Osteocyte (in vitro differentiated cells): ENCODE measurements around the gene TSPO2. TPM values are rescaled to one million over a fixed set of nuclear protein-coding genes. Genes with fewer than 3 reads are reported as not detected.
A peak's percentile ranks its signal among the peaks of the same experiment; 100 is the strongest.

Experiments
- DNase-seq: peaks from one replicate; pipeline ENCODE4 v3.0.0; 2021; ENCODE audit warnings: mixed read lengths; ENCODE audit not compliant: unreplicated experiment; ENCODE audit errors: extremely low spot score
- H3K27ac Mint-ChIP-seq: one replicate; pipeline ENCODE4 v1.8.0; 2021; ENCODE audit warnings: mild to moderate bottlenecking, mixed read lengths; ENCODE audit not compliant: unreplicated experiment
- H3K27me3 Mint-ChIP-seq: one replicate; pipeline ENCODE4 v1.8.0; 2021; ENCODE audit warnings: mixed read lengths; ENCODE audit not compliant: unreplicated experiment
- H3K36me3 Mint-ChIP-seq: one replicate; pipeline ENCODE4 v1.8.0; 2021; ENCODE audit warnings: mixed read lengths; ENCODE audit not compliant: unreplicated experiment
- H3K4me1 Mint-ChIP-seq: one replicate; pipeline ENCODE4 v1.8.0; 2021; ENCODE audit warnings: mixed read lengths; ENCODE audit not compliant: unreplicated experiment
- H3K4me3 Mint-ChIP-seq: one replicate; pipeline ENCODE4 v1.8.0; 2021; ENCODE audit warnings: mild to moderate bottlenecking, moderate library complexity, mixed read lengths; ENCODE audit not compliant: unreplicated experiment
- H3K9me3 Mint-ChIP-seq: one replicate; pipeline ENCODE4 v1.8.0; 2021; ENCODE audit warnings: mixed read lengths; ENCODE audit not compliant: unreplicated experiment
- CTCF ChIP-seq: fragments of 200-600 bp; sonication (generic); IDR thresholded peaks from 2 replicates; pipeline ENCODE4 v1.5.0; 2021; ENCODE audit warnings: antibody characterized with exemption, mild to moderate bottlenecking, moderate library complexity
- total RNA-seq: library from RNA; stranded (reverse); gene quantifications from 2 replicates; pipeline ENCODE4 v1.2.1, GENCODE V29; 2021

TSPO2 gene
- total RNA-seq, 1 donor from 2014 or later = not detected

- Mint-ChIP-seq H3K4me1 (peaks cover 13% of the 10 kb centered on the region), H3K27me3 (peaks cover 5% of the 10 kb centered on the region), H3K36me3 (no peaks in the 10 kb centered on the region), H3K4me3 (no peak overlapping the region), H3K27ac (no peak overlapping the region), H3K9me3 (no peaks in the 10 kb centered on the region)
- DNase-seq = no peak
- TF ChIP-seq CTCF = no peak
Observed at GRCh38 chr6:41017663-41018062, 24.6 kb upstream of the TSPO2 start.

- Mint-ChIP-seq H3K9me3 (no peaks in the 10 kb centered on the region), H3K4me3 (no peak overlapping the region), H3K27me3 (no peaks in the 10 kb centered on the region), H3K36me3 (no peaks in the 10 kb centered on the region), H3K4me1 (peaks cover 23% of the 10 kb centered on the region), H3K27ac (peak overlapping the region; percentile 19)
- no peak for DNase-seq
- peak; percentile 51 for TF ChIP-seq CTCF
Observed at GRCh38 chr6:41021832-41022231, 20.4 kb upstream of the TSPO2 start.

GRCh38 chr6:41022294-41022693 lies 20.0 kb upstream of the TSPO2 start:
- Mint-ChIP-seq H3K36me3 (no peaks in the 10 kb centered on the region), H3K9me3 (no peaks in the 10 kb centered on the region), H3K4me3 (no peak overlapping the region), H3K27ac (peak overlapping the region; percentile 19), H3K4me1 (peaks cover 26% of the 10 kb centered on the region), H3K27me3 (no peaks in the 10 kb centered on the region)
- TF ChIP-seq CTCF = no peak
- DNase-seq = no peak

- no peaks in the 10 kb centered on the region for H3K9me3 Mint-ChIP-seq
- H3K27ac Mint-ChIP-seq = peak overlapping the region; percentile 19
- TF ChIP-seq CTCF = no peak
- no peaks in the 10 kb centered on the region for H3K36me3 Mint-ChIP-seq
- no peak for DNase-seq
- H3K4me3 Mint-ChIP-seq = no peak overlapping the region
- no peaks in the 10 kb centered on the region for H3K27me3 Mint-ChIP-seq
- peaks cover 33% of the 10 kb centered on the region for H3K4me1 Mint-ChIP-seq
Observed at GRCh38 chr6:41023114-41023513, 19.2 kb upstream of the TSPO2 start.

- no peak for DNase-seq
- Mint-ChIP-seq H3K4me3 (no peak overlapping the region), H3K27me3 (peaks cover 1% of the 10 kb centered on the region), H3K4me1 (peaks cover 44% of the 10 kb centered on the region), H3K36me3 (no peaks in the 10 kb centered on the region), H3K9me3 (no peaks in the 10 kb centered on the region), H3K27ac (no peak overlapping the region)
- TF ChIP-seq CTCF = no peak
Observed at GRCh38 chr6:41025966-41026530, 16.2 kb upstream of the TSPO2 start.
